ENCODE data around the gene RECK.
"Not testable (repeated sequence)": the region's sequence is repeated elsewhere in the genome, so short reads cannot be mapped to it uniquely, and the experiment has no call there.

Gene RECK

DNA sequence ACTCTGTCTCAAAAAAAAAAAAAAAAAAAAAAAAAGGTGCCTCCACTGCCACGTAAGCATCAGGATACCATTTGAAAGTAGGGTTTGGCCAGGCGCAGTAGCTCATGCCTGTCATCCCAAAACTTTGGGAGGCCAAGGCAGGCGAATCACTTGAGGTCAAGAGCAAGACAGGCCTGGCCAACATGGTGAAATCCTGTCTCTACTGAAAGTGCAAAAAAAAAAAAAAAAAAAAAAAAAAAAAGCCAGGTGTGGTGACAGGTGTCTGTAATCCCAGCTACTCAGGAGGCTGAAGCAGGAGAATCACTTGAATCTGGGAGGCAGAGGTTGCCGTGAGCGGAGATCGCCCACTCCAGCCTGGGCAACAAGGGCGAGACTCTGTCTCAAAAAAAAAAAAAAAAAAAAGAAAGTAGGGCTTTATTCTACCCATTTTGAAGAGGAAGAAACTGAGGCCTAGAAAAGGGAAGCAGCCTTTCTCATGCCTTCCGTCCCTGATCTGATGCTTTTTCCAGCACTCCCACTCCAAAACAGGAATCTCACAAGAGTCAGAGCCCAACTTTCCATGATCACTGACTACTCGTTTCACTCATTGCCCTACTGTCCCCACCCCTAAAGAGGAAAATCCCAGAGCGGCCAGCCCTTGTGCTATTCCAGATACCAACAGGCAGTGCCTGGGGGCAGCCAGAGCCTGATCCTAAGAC is 116.2 kb downstream of the RECK start:
- H3K4me3 ChIP-seq (ENCODE audit: low read depth, low read length), result no peak overlapping the region
- no peak for TF ChIP-seq CTCF (IDR thresholded peaks at IDR 0.05; ENCODE audit: control insufficient read depth, extremely low read depth, insufficient read depth)
- no peak for DNase-seq (ENCODE audit: low read depth)

DNA sequence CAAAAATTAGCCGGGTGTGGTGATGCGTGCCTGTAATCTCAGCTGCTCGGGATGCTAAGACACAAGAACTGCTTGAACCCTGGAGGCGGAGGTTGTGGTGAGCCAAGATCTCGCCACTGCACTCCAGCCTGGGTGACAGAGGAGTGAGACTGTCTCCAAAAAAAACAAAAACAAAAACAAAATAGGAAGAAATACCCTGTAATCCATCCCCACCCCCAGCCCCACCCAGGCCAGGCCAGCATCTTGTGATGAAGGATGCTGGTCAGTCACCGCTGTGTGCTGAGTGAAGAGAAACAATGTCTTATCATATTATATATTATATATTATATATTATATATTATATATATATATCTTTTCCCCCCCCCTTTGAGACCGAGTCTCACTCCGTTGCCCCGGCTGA is 117.0 kb downstream of the RECK start:
- no peak overlapping the region for H3K4me3 ChIP-seq (ENCODE audit: low read depth, low read length)
- no peak for TF ChIP-seq CTCF (IDR thresholded peaks at IDR 0.05; ENCODE audit: control insufficient read depth, extremely low read depth, insufficient read depth)
- no peak for DNase-seq (ENCODE audit: low read depth)

GRCh38 chr9:36154331-36154952 is 117.7 kb downstream of the RECK start:
- no peak for TF ChIP-seq CTCF (IDR thresholded peaks at IDR 0.05; ENCODE audit: control insufficient read depth, extremely low read depth, insufficient read depth)
- DNase-seq (ENCODE audit: low read depth), result no peak
- H3K4me3 ChIP-seq (ENCODE audit: low read depth, low read length), result no peak overlapping the region

DNA sequence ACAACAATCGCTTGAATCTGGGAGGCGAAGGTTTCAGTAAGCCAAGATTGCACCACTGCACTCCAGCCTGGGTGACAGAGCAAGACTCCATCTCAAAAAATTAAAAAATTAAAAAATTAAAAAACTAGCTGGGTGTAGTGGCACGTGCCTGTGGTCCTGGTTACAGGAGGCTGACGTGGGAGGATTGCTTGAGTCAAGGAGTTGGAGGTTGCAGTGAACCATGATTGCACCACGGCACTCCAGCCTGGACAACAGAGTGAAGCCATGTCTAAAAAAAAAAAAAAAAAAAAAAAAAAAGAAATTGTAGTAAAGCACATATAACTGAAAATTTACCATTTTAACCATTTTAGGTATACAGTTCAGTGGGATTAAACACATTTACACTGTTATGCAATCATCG is 119.4 kb downstream of the RECK start:
- H3K4me3 ChIP-seq (ENCODE audit: low read depth, low read length), result no peak overlapping the region
- DNase-seq (ENCODE audit: low read depth), result no peak
- no peak for TF ChIP-seq CTCF (IDR thresholded peaks at IDR 0.05; ENCODE audit: control insufficient read depth, extremely low read depth, insufficient read depth)

DNA sequence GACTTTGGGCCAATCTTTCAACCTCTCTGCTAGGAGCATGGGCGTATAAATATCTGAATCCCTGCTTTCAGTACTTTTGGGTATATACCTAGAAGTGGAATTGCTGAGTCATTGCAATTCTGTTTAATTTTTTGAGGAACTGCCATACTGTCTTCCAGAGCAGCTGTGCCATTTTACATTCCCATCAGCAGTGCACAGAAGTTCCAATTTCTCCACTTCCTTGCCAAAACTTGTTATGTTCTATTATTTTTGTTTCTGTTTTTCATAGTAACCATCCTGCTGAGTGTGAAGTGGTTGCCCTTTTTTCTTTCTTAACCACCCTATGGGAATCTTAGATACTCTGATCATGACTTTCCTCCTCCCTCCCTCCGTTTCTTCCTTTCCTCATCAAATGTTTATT is 121.4 kb downstream of the RECK start:
- no peak for DNase-seq (ENCODE audit: low read depth)
- no peak for TF ChIP-seq CTCF (IDR thresholded peaks at IDR 0.05; ENCODE audit: control insufficient read depth, extremely low read depth, insufficient read depth)
- no peak overlapping the region for H3K4me3 ChIP-seq (ENCODE audit: low read depth, low read length)

GRCh38 chr9:36158917-36159316 is 122.2 kb downstream of the RECK start:
- H3K4me3 ChIP-seq (ENCODE audit: low read depth, low read length), result no peak overlapping the region
- DNase-seq (ENCODE audit: low read depth), result no peak
- TF ChIP-seq CTCF (IDR thresholded peaks at IDR 0.05; ENCODE audit: control insufficient read depth, extremely low read depth, insufficient read depth), result no peak

GRCh38 chr9:36159509-36159908 is 122.8 kb downstream of the RECK start:
- not testable (repeated sequence) for DNase-seq (ENCODE audit: low read depth); H3K4me3 ChIP-seq (ENCODE audit: low read depth, low read length)

DNA sequence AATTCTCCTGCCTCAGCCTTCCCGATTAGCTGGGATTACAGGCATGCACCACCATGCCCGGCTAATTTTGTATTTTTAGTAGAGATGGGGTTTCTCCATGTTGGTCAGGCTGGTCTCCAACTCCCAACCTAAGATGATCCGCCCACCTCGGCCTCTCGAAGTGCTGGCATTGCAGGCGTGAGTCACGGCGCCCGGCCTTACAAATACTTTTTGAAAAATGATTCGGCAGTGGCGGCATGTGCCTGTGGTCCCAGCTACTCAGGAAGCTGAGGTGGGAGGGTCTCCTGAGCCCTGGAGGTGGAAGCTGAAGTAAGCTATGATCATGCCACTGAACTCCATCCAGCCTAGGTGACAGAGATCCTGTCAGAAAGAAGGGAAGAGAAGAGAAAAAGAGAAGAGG is 123.4 kb downstream of the RECK start:
- DNase-seq (ENCODE audit: low read depth), result not testable (repeated sequence)

More for the DNA sequence above, 123.4 kb downstream of the RECK start:
- not testable (repeated sequence) for H3K4me3 ChIP-seq (ENCODE audit: low read depth, low read length)

All from LNCaP clone FGC (cell line).